Endothelial cell of umbilical vein (primary cell): ENCODE results near the gene BCL2A1. TPM values are rescaled to one million over a fixed set of nuclear protein-coding genes. Genes with fewer than 3 reads are reported as not detected.
"Not testable (repeated sequence)": the region's sequence is repeated elsewhere in the genome, so short reads cannot be mapped to it uniquely, and the experiment has no call there.

Experiments used
- BruUV-seq: library from RNA; stranded (reverse); fragments of 400-500 nt; replicated peaks from 2 replicates; lab custom pipeline; 2021; lab: Mats Ljungman, UMichigan
- CTCF ChIA-PET: fragments of 300-600, 350-600 bp; sonication (Branson Sonifier 250); formaldehyde crosslinking; loops from one replicate; lab custom pipeline; 2021; ENCODE audit warnings: antibody characterized with exemption, inconsistent platforms; lab: Charles Lee
- POLR2A ChIA-PET: fragments of 300-600, 350-600 bp; sonication (Branson Sonifier 250); formaldehyde crosslinking; loops from one replicate; lab custom pipeline; 2021; ENCODE audit warnings: antibody characterized with exemption, inconsistent platforms; lab: Charles Lee
- DNase-seq: peaks from one replicate; pipeline ENCODE4 v3.0.0-alpha.2; 2011; ENCODE audit warnings: low read depth, low spot score
- FAIRE-seq: peaks from 2 replicates; lab custom pipeline; 2011; peaks lifted over from hg19 to GRCh38; lab: Jason Lieb, UNC
- H2AFZ ChIP-seq: 2 replicates; pipeline ENCODE4 v1.6.0; 2012; ENCODE audit warnings: low read depth, low read length, control low read depth, inconsistent platforms
- H3K27ac ChIP-seq: 2 replicates; pipeline ENCODE4 v1.5.1; 2011; ENCODE audit warnings: low read depth, mild to moderate bottlenecking, control low read depth, low read length, moderate library complexity; ENCODE audit not compliant: insufficient read depth
- H3K27me3 ChIP-seq, 2 experiments: 2 replicates each; pipeline versions ENCODE4 v1.6.0 to v1.6.1; 2011; ENCODE audit warnings: low read length in 2 of 2, mixed read lengths in 1 of 2; ENCODE audit not compliant: control insufficient read depth in 2 of 2, insufficient read depth in 2 of 2
- H3K36me3 ChIP-seq, 2 experiments: 2 replicates in 1 of 2; 3 replicates in 1 of 2; pipeline ENCODE4 v1.5.1; 2011; ENCODE audit warnings: low read length in 2 of 2, mild to moderate bottlenecking in 1 of 2, moderate library complexity in 1 of 2; ENCODE audit not compliant: control insufficient read depth in 2 of 2, insufficient read depth in 2 of 2; ENCODE audit errors: extremely low read depth in 1 of 2
- H3K4me1 ChIP-seq: 3 replicates; pipeline ENCODE4 v1.5.1; 2011; ENCODE audit warnings: mild to moderate bottlenecking, low read length; ENCODE audit not compliant: control insufficient read depth, insufficient read depth; ENCODE audit errors: extremely low read depth
- H3K4me2 ChIP-seq: 2 replicates; pipeline ENCODE4 v1.6.1; 2011; ENCODE audit warnings: low read length, control low read depth, mixed read lengths; ENCODE audit not compliant: insufficient read depth
- H3K4me3 ChIP-seq, 3 experiments: fragments of 200-600 bp in 1 of 3; sonication (generic), shearing (Covaris generic) in 1 of 3; replicated peaks in 1 of 3; 2 replicates each; pipeline ENCODE4 v1.5.1; 2011 to 2016; ENCODE audit warnings: control low read depth in 3 of 3, low read length in 3 of 3, mild to moderate bottlenecking in 2 of 3, inconsistent platforms in 1 of 3, low read depth in 1 of 3, moderate library complexity in 1 of 3; ENCODE audit not compliant: insufficient read depth in 1 of 3
- H3K79me2 ChIP-seq: 2 replicates; pipeline ENCODE4 v1.6.0; 2012; ENCODE audit warnings: low read length, inconsistent platforms; ENCODE audit not compliant: control insufficient read depth, insufficient read depth
- H3K9ac ChIP-seq: replicated peaks from 2 replicates; pipeline ENCODE3; 2011; ENCODE audit warnings: low read length, control low read depth; ENCODE audit not compliant: insufficient read depth; ENCODE audit errors: extremely low read depth
- H3K9me1 ChIP-seq: replicated peaks from 3 replicates; pipeline ENCODE4 v1.6.0; 2011; ENCODE audit warnings: mild to moderate bottlenecking, low read length; ENCODE audit not compliant: control insufficient read depth, insufficient read depth; ENCODE audit errors: extremely low read depth
- H3K9me3 ChIP-seq: replicated peaks from 2 replicates; pipeline ENCODE4 v1.5.1; 2012; ENCODE audit warnings: low read length, inconsistent platforms; ENCODE audit not compliant: control insufficient read depth, insufficient read depth
- H4K20me1 ChIP-seq: replicated peaks from 2 replicates; pipeline ENCODE3; 2011; ENCODE audit warnings: mild to moderate bottlenecking, low read length; ENCODE audit not compliant: control insufficient read depth, insufficient read depth; ENCODE audit errors: extremely low read depth
- CTCF ChIP-seq, 2 donors: IDR thresholded peaks; 1 replicate in 1 of 2; 2 replicates in 1 of 2; pipeline ENCODE4 v1.5.1; 2011; ENCODE audit warnings: low read length in 2 of 2, mild to moderate bottlenecking in 2 of 2, moderate library complexity in 2 of 2, control low read depth in 1 of 2, inconsistent platforms in 1 of 2, low read depth in 1 of 2; ENCODE audit not compliant: insufficient read depth in 1 of 2; ENCODE audit errors: extremely low read depth in 1 of 2
- EZH2 ChIP-seq: IDR thresholded peaks from 2 replicates; pipeline ENCODE4 v1.6.1; 2012; ENCODE audit warnings: borderline replicate concordance, low read depth, mild to moderate bottlenecking, moderate library complexity, low read length, inconsistent platforms; ENCODE audit not compliant: severe bottlenecking
- FOS ChIP-seq: IDR thresholded peaks from 2 replicates; pipeline ENCODE4 v1.6.1; 2011; ENCODE audit warnings: mild to moderate bottlenecking, low read length, moderate library complexity, borderline replicate concordance; ENCODE audit not compliant: insufficient read depth
- GATA2 ChIP-seq: IDR thresholded peaks from 2 replicates; pipeline ENCODE4 v1.7.0; 2011; ENCODE audit warnings: low read depth, mild to moderate bottlenecking, moderate library complexity, mixed read lengths, low read length; ENCODE audit not compliant: insufficient read length, insufficient read depth
- JUN ChIP-seq: IDR thresholded peaks from 2 replicates; pipeline ENCODE4 v1.6.1; 2011; ENCODE audit warnings: borderline replicate concordance, low read depth; ENCODE audit not compliant: insufficient read length, insufficient read depth
- MAX ChIP-seq: IDR thresholded peaks from 2 replicates; pipeline ENCODE4 v1.6.1; 2011; ENCODE audit not compliant: insufficient read depth, insufficient read length
- MYC ChIP-seq: IDR thresholded peaks from one replicate; pipeline ENCODE4 v1.6.1; 2011; ENCODE audit warnings: mild to moderate bottlenecking, low read depth, low read length
- POLR2A ChIP-seq: IDR thresholded peaks from 2 replicates; pipeline ENCODE4 v1.6.1; 2012; ENCODE audit warnings: low read depth, mild to moderate bottlenecking, control low read depth, low read length
- POLR2AphosphoS5 ChIP-seq: IDR thresholded peaks from 2 replicates; pipeline ENCODE4 v1.6.1; 2012; ENCODE audit warnings: low read depth, mild to moderate bottlenecking, control low read depth, low read length, moderate library complexity; ENCODE audit not compliant: insufficient read depth
- dilution Hi-C: fragments of 300-500 bp; cut with MboI; formaldehyde crosslinking; loops from one replicate; pipeline ENCODE4 v1.15.0; 2019; ENCODE audit warnings: low sequenced_read_pairs; ENCODE audit not compliant: extremely low pct_ligation_motif_present
- intact Hi-C: fragments of 100-400 bp; cut with micrococcal nuclease; formaldehyde crosslinking; loops from one replicate; pipeline ENCODE4 v1.10.0; 2022
- polyA plus RNA-seq, 4 experiments: library from polyadenylated mRNA; depleted of rRNA in 3 of 4; stranded (reverse) in 3 of 4; unstranded in 1 of 4; fragments of >200 nt; gene quantifications; 2 replicates each; pipeline versions ENCODE4 v1.2.1 to v1.2.3, GENCODE V29; 2011 to 2012; ENCODE audit warnings: missing spikeins in 1 of 4
- total RNA-seq: library from RNA; stranded (reverse); gene quantifications from 2 replicates; pipeline ENCODE4 v1.2.3, GENCODE V29; 2021

BCL2A1 gene
- total and polyA plus RNA-seq, 2 donors (not counting 3 experiments of a cell fraction or from before 2014, with no cell fraction given), result not detected

- TF ChIP-seq EZH2, result no peak
- no peak for TF ChIP-seq POLR2AphosphoS5
- TF ChIP-seq CTCF (IDR thresholded peaks at IDR 0.05; ENCODE audit: extremely low read depth in 1 of 2, insufficient read depth in 1 of 2, low read depth in 1 of 2, low read length in 2 of 2), result no peak
- TF ChIP-seq POLR2A, result no peak
- TF ChIP-seq GATA2, result no peak
- no peak for TF ChIP-seq MYC
- TF ChIP-seq MAX, result no peak
- no peak for TF ChIP-seq FOS
- TF ChIP-seq JUN, result no peak
- dilution Hi-C loops (no loop called here), intact Hi-C loops (no loop called here)
- Histone ChIP-seq H3K4me2 (no peak overlapping the region), H3K36me3 (no peaks in the 10 kb centered on the region), H3K9ac (no peak overlapping the region), H3K9me3 (no peaks in the 10 kb centered on the region), H3K4me3 (no peak overlapping the region), H3K4me1 (no peaks in the 10 kb centered on the region), H2AFZ (no peak overlapping the region), H3K79me2 (no peaks in the 10 kb centered on the region), H4K20me1 (no peaks in the 10 kb centered on the region), H3K27ac (no peak overlapping the region), H3K9me1 (no peaks in the 10 kb centered on the region), H3K27me3 (no peaks in the 10 kb centered on the region)
- BruUV-seq, result no TSS peak
- no peak for DNase-seq
- CTCF ChIA-PET, result no interaction called here
- no peak for FAIRE-seq
- POLR2A ChIA-PET, result no interaction called here
These were observed 40.6 kb upstream of the BCL2A1 start for GRCh38 chr15:80011596-80011995.

GRCh38 chr15:80011041-80011523 lies 40.1 kb upstream of the BCL2A1 start:
- H3K4me2 ChIP-seq, H3K9ac ChIP-seq, H3K4me1 ChIP-seq, DNase-seq, H3K9me1 ChIP-seq, H2AFZ ChIP-seq, H3K27ac ChIP-seq, H3K4me3 ChIP-seq, H4K20me1 ChIP-seq, POLR2A ChIA-PET, H3K36me3 ChIP-seq, H3K79me2 ChIP-seq, BruUV-seq, dilution Hi-C loops, H3K27me3 ChIP-seq, CTCF ChIA-PET, H3K9me3 ChIP-seq, intact Hi-C loops, FAIRE-seq: not testable (repeated sequence)
